ENCODE measurements around the gene PTPRE.

The PTPRE gene

GRCh38 chr10:128005858-128006257 lies 99.0 kb downstream of the PTPRE start:
- Histone ChIP-seq H3K9ac (no peak overlapping the region), H3K36me3 (ENCODE audit: insufficient read depth) (no peaks in the 10 kb centered on the region), H3K27me3 (ENCODE audit: insufficient read depth, low read depth) (no peaks in the 10 kb centered on the region), H3K4me1 (ENCODE audit: low read depth, poor library complexity, severe bottlenecking) (no peaks in the 10 kb centered on the region), H3K4me3 (IDR thresholded peaks at IDR 0.05; ENCODE audit: insufficient read depth, low read depth, low read length) (no peak overlapping the region), H3K4me2 (no peak overlapping the region), H2AFZ (ENCODE audit: low read depth) (no peak overlapping the region), H3K79me2 (ENCODE audit: insufficient read depth, low read depth) (no peaks in the 10 kb centered on the region), H3K27ac (no peak overlapping the region), H4K20me1 (ENCODE audit: insufficient read depth) (no peaks in the 10 kb centered on the region)
- TF ChIP-seq, protein P1, sequence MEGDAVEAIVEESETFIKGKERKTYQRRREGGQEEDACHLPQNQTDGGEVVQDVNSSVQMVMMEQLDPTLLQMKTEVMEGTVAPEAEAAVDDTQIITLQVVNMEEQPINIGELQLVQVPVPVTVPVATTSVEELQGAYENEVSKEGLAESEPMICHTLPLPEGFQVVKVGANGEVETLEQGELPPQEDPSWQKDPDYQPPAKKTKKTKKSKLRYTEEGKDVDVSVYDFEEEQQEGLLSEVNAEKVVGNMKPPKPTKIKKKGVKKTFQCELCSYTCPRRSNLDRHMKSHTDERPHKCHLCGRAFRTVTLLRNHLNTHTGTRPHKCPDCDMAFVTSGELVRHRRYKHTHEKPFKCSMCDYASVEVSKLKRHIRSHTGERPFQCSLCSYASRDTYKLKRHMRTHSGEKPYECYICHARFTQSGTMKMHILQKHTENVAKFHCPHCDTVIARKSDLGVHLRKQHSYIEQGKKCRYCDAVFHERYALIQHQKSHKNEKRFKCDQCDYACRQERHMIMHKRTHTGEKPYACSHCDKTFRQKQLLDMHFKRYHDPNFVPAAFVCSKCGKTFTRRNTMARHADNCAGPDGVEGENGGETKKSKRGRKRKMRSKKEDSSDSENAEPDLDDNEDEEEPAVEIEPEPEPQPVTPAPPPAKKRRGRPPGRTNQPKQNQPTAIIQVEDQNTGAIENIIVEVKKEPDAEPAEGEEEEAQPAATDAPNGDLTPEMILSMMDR (conservative IDR thresholded peaks at IDR 0.05; ENCODE audit: low read depth, low read length): no peak

DNA sequence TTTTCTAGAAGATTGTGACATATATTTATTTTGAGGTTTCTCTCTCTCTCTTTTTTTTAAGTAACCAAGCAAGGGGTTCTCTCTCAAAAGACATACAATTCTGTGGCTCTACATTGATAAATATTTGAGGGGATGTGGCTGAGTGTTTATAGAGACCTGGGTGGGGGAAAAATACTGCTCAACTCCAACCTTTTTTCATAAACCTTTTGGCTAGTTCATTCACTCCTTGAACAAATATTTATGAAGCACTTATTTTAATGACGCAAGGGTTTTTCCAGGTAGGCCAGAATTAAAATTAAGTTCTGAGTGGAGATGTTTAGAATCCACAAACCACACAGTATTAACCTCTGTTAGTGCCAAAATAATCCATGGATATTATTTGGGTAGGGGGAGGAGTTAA lies 100.2 kb downstream of the PTPRE start:
- no peak overlapping the region for H2AFZ ChIP-seq (ENCODE audit: low read depth)
- H3K4me3 ChIP-seq (IDR thresholded peaks at IDR 0.05; ENCODE audit: insufficient read depth, low read depth, low read length): no peak overlapping the region
- TF ChIP-seq, protein P1 (conservative IDR thresholded peaks at IDR 0.05; ENCODE audit: low read depth, low read length): no peak
- no peaks in the 10 kb centered on the region for H3K36me3 ChIP-seq (ENCODE audit: insufficient read depth)
- no peak overlapping the region for H3K27ac ChIP-seq
- no peaks in the 10 kb centered on the region for H3K4me1 ChIP-seq (ENCODE audit: low read depth, poor library complexity, severe bottlenecking)
- no peak overlapping the region for H3K9ac ChIP-seq
- no peaks in the 10 kb centered on the region for H3K27me3 ChIP-seq (ENCODE audit: insufficient read depth, low read depth)
- no peak overlapping the region for H3K4me2 ChIP-seq
- H4K20me1 ChIP-seq (ENCODE audit: insufficient read depth): no peaks in the 10 kb centered on the region
- no peaks in the 10 kb centered on the region for H3K79me2 ChIP-seq (ENCODE audit: insufficient read depth, low read depth)

DNA sequence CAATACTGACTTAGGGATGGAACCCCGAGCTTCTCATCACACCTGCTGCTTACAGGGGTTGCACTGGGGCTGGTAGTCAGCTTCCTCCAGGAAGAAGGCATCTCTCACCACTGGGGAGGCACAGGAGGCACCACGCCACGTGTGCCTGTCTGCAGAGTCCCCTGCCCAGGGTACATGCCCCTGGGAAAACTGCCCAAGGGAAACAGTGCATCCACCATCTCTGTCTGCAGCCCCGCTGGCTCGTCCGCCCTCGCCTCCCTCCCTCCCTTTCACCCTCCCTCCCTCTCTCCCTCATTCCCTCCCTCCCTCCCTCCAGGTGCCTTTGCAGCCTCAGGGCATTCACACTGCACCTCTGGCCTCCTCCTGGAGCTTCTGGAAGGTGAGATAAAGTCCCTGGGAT lies 101.1 kb downstream of the PTPRE start:
- Histone ChIP-seq H3K27ac (no peak overlapping the region), H3K36me3 (ENCODE audit: insufficient read depth) (no peaks in the 10 kb centered on the region), H3K27me3 (ENCODE audit: insufficient read depth, low read depth) (no peaks in the 10 kb centered on the region), H3K9ac (no peak overlapping the region), H3K4me1 (ENCODE audit: low read depth, poor library complexity, severe bottlenecking) (no peaks in the 10 kb centered on the region), H3K4me3 (IDR thresholded peaks at IDR 0.05; ENCODE audit: insufficient read depth, low read depth, low read length) (no peak overlapping the region), H4K20me1 (ENCODE audit: insufficient read depth) (no peaks in the 10 kb centered on the region), H2AFZ (ENCODE audit: low read depth) (no peak overlapping the region), H3K4me2 (no peak overlapping the region), H3K79me2 (ENCODE audit: insufficient read depth, low read depth) (no peaks in the 10 kb centered on the region)
- TF ChIP-seq, protein P1 (conservative IDR thresholded peaks at IDR 0.05; ENCODE audit: low read depth, low read length): no peak

GRCh38 chr10:128008521-128009250 lies 101.8 kb downstream of the PTPRE start:
- Histone ChIP-seq H3K27me3 (ENCODE audit: insufficient read depth, low read depth) (no peaks in the 10 kb centered on the region), H3K4me3 (IDR thresholded peaks at IDR 0.05; ENCODE audit: insufficient read depth, low read depth, low read length) (no peak overlapping the region), H3K36me3 (ENCODE audit: insufficient read depth) (no peaks in the 10 kb centered on the region), H4K20me1 (ENCODE audit: insufficient read depth) (no peaks in the 10 kb centered on the region), H2AFZ (ENCODE audit: low read depth) (no peak overlapping the region), H3K4me1 (ENCODE audit: low read depth, poor library complexity, severe bottlenecking) (no peaks in the 10 kb centered on the region), H3K4me2 (no peak overlapping the region), H3K27ac (no peak overlapping the region), H3K9ac (no peak overlapping the region), H3K79me2 (ENCODE audit: insufficient read depth, low read depth) (no peaks in the 10 kb centered on the region)
- TF ChIP-seq, protein P1 (conservative IDR thresholded peaks at IDR 0.05; ENCODE audit: low read depth, low read length): no peak

Data from KMS-11 (cell line).